Fibroblast of skin of right quadriceps (primary cell): Measurements from ENCODE around the gene TLE3.
A peak's percentile ranks its signal among the peaks of the same experiment; 100 is the strongest.
"Not testable (repeated sequence)": the region's sequence is repeated elsewhere in the genome, so short reads cannot be mapped to it uniquely, and the experiment has no call there.

ENCODE experiments used
- DNase-seq: peaks from one replicate; pipeline ENCODE4 v3.0.0-alpha.2; 2013

Gene TLE3

DNA sequence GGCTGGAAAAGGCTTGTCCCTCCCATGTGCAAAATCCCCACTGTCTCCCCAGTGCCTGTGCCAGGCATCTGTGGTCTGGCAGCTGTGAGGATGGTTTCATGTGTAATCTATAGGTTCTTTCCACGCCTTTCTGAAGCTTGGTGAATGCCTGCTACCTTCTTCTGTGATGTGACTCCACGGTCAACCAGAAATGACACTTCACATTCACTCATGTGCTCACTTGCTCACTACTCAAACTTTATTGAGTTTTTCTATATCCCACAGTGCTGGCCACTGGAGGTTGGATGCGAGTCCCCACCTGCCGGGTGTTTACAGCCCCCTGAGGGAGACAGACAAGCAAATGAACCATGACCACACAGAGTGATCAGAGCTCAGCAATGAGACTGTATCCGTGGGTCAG, 27.9 kb upstream of the TLE3 start:
- no peak for DNase-seq

DNA sequence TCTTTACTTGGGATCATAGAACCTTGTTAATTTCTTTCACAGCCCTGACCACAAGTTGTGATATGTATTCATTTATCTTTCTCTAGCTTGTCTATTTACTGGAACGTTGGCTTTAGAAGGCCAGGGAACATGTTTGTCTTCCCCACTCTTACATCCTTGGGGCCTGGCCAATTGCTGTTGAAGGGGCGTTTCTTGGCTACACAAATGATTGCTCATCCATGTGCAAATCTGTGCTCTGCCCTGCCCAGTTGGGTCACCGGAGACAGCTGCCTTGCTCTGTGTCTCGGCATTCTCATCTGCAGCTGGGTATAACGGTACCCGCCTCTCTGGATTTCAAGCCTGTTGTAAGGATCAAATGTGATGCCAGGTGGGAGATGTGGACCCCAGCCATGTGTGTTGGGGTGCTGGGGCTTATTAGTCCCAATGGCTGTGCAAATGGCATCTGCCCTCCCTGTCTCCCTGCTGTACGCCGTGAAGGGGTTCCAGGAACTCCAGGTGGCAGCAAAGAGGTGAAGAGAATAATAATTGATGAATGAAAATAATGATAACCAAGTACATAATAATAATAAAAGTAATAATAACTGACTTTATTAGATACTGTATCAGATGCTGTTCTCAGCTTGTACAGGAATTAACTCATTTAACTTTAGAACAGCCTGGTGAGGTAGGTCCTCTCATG, 24.0 kb upstream of the TLE3 start:
- DNase-seq: peak; percentile 84

DNA sequence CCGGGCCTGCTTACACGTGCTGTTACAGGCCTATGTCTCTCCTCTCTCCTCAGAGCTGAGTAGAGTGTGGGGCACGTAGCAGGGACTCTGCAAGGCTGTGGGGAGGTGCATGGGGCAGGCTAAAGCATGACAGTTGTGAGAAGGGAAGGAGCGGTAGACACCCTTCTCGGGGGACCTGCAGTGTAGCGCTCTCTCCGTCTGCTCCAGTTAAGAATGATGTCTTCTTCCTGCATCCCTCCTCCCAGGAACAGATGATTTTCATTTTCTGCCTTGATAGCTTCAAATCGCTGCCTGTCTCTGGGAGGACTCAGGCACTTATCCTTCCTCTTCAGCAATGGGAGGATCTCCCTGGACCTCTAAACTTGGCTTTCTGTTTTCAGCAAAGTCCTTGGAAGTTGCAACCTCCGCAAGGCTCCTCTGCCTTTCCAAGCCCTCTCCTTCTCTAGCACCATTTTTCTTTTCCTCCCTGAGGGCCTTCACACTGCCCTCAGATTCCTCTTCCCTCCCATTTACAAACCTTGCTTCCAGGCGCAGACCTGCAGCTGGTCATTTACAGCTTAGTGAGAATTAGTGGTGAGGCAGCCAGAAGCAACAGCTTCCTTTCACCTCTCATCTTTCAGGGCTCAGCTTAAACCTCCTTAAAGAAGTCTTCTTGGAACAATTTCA, 23.4 kb upstream of the TLE3 start:
- DNase-seq: peak; percentile 7

DNA sequence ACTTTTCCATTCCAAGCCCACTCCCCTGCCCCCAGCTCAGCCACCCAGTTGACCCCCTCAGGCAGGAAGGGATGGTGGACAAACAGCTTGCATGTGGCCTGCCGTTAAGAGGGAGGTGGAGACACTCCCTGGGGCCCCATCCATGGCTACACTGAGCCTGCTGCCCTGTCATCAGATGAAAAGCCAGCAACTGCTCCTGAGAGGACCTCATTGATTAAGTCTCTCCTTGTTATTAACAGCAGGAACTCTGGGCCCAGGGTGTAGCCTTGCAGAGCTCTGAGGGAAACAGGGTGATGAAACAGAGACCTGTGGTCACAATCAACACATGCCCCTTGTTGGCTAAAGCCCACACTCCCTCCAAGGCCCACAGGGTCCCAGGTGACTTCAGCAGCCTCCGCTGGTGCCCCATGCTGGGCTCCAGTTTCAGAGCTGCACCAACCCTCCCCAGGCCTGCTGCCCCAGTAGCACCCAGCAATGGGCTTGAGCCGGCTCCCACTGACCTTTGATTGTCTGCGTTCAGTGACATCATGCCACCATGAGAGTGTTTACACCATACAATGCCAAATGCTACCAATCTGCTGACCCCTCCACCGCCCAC, 22.3 kb upstream of the TLE3 start:
- DNase-seq: no peak

DNA sequence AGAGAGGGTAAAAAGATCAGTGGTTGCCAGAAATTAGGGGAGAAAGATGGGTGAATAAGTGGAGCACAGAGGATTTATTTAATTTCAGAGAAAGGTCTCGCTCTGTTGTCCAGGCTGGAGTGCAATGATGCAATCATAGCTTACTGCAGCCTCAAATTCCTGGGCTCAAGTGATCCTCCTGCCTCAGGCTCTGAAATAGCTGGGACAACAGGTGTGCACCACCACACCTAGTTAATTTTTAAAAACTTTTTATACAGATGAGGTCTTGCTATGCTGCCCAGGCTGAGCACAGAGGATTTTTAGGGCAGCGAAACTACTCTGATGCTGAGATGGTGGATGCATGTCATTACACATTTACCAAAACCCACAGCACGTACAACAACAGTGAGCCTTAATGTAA, 20.9 kb upstream of the TLE3 start:
- DNase-seq: no peak

DNA sequence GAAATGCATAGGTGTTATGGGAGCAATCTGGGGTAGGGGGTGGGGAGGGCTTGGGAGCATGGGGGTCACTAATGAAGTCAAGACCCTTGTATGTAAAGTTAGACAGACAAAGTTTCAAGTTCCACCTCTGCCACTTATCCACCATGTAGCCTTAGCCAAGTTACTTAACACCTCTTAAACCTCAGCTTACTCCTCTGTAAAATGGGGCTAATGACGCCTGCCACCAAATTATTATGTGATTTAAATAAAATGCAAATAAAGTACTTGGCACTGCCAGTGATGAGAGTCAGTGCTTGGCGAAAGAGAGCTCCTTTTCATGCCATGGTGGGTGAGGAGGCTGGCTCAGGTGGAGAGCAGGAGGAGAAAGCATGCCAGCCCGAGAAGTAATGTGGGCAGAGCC, 18.6 kb upstream of the TLE3 start:
- DNase-seq: no peak

DNA sequence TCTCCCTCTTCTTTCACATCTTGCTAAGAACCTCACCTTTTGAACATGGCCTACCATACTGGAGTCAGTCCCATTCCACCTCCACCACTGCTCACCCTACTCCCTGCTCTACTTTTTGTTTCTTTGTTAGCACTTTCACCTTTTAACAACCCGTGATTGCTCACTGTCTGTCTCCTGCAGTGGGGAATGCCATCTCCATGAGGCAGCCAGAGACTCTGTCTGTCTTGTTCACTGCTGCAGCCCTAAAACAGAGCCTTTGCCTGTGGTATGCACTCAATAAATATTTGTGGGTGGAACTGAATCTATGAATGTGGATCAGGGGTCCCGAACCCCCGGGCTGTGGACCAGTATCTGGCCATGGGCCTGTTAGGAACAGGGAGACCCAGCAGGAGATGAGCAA, 16.5 kb upstream of the TLE3 start:
- DNase-seq: peak; percentile 40

DNA sequence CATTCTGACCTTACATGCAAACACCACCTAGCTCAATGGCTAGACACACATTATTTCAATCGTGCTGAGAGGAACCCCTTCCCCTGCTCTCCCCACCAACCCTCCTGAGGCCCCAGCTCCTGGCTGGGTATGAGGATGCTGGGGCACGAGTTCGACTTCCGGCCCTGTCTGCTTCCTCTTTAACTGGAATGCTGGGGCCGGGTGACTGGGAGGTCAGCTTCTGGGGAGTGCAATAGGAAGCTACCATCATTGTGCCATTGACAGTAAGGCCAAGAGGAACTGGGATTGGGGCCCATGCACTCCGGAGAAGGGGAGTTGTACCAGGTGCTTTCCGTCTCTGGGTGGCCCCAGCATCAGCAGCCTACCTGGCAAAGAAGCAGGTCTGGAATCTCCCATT, 15.6 kb upstream of the TLE3 start:
- no peak for DNase-seq

DNA sequence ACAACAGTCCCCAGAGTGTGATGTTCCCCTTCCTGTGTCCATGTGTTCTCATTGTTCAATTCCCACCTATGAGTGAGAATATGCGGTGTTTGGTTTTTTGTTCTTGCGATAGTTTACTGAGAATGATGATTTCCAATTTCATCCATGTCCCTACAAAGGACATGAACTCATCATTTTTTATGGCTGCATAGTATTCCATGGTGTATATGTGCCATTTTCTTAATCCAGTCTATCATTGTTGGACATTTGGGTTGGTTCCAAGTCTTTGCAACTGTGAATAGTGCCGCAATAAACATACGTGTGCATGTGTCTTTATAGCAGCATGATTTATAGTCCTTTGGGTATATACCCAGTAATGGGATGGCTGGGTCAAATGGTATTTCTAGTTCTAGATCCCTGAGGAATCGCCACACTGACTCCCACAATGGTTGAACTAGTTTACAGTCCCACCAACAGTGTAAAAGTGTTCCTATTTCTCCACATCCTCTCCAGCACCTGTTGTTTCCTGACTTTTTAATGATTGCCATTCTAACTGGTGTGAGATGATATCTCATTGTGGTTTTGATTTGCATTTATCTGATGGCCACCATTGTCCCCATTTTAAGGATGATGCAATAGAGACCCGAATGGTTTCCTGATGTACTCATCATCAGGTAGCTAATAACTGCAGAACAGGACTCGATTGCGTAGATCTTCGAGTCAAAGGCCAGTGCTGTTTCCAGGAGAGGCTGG, 15.0 kb upstream of the TLE3 start:
- not testable (repeated sequence) for DNase-seq

DNA sequence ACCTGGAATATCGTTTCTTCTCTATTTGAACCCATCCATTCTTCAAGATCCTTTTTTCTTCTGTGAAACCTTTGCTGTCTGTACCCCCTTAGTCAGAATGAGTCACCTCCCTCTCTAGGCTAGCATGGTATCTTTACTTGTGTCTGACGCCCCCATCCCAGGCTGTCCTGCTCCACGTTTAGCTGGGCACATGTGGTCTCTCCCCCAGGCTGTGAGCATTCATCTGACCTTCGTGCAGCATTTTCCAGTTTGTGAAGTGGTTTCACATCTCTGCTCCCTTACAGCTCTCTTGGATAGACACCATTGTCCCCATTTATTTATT, 14.3 kb upstream of the TLE3 start:
- DNase-seq: peak; percentile 51

DNA sequence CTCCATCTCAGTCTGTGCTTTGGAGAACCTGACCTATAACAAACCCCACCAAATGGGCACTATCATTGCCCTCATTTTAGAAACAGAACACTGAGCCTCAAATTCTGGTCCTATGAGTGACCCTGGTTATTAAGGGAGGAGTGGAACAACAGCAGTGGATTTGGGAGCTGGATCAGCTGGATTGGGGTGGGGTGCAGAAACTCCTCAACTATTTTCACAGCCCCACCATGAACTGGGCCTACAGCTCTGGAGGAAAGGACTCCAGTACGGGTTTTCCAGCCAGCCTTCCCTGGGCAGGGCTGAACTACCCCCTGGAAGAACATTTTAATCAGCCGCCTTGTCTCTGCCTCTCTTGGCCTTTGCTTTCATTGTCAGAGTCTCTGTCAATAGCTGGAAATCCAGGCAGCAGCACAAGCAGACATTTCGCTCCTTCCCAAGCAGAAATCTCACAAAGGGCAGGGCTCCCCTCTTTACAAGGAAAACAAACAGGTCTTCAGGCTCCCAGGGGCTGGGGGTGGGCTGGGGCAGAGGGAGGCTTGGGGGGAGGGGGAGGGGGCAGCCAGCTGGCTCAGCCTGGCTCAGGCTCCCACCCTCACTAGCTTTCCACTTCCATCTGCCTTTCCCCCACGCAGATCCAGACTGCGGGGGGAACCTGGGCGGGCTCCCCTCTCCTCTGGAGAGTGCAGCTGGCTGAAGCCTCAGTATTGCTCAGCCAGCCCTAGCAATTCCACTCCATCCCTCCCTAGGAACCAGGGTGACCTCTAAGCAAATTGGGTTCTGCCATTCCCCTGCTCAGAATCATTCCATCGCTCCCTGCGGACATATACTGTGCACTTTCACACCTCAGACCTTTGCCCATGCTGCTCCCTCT, 13.7 kb upstream of the TLE3 start:
- peak; percentile 89 for DNase-seq

DNA sequence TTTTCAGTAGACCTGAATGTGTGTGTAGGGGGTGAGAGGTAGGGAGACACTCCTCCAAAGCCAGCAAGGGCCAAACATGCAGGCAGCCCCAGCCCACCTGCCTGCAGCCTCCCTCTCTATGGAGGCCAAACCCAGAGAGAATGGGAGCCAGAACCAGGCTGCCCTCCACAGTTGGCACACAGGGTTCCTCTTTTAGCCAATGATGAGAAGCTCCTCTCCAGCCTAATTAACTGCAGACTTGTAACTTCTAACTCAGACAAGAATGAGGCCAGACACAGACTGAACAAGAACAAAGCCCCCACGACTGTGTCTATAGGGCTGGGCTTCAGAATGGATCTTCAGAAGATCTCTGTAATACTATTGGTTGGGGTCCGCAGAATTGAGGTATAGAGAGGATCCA, 12.3 kb upstream of the TLE3 start:
- DNase-seq: no peak

DNA sequence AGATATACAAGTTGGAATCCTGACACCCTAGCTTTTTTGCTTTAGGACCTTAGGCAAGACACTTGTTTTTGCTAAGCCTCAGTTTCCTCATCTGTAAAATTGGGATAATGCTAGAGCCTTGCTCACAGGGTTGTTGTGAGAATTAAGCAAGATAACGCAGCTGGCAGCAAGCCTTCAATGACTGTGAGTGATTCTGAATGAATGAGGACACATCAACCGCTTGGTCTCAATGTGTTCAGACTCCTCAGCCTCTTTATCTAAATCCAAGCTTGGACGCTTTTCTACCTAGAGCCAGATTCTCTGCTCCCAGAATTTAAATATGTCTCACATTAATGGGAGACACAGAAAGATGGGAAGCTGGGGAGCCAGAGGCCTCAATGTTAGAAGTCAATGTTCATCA, 11.8 kb upstream of the TLE3 start:
- DNase-seq: no peak

DNA sequence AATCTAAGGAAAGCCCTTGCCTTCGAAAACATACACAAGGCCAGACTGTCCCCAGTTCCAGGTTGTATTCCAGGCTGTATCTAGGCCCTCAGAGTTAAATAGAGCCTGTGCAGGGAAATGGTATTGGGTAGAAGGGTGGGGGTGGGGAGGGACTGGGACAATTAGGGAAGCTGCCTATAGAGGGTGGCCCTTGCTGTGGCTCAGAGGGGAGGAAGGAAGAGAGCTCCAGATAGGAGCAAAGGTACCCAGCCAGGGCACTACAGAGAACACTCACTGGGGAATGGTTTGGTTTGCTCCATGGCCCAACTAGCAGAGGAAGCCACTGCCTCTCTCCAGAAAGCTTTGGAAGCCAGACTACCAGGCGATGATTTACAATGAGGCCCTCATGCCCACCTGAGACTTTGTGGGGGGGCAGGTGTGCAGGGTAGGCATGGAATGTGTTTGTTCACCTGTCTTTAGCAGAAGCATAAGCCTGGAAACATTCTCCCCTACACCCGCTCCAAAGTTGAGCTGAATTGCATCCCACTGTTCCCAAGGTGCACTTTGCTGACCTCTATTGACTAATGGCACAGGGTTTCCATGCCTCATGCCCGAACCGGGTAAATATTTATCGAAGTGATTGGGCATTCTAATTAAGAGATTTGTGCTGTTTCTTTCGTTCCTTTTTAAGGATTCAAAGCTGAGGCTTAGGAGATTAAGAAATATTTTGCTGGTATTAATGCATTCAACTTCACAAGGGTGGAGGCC, 6.3 kb upstream of the TLE3 start:
- DNase-seq: no peak

DNA sequence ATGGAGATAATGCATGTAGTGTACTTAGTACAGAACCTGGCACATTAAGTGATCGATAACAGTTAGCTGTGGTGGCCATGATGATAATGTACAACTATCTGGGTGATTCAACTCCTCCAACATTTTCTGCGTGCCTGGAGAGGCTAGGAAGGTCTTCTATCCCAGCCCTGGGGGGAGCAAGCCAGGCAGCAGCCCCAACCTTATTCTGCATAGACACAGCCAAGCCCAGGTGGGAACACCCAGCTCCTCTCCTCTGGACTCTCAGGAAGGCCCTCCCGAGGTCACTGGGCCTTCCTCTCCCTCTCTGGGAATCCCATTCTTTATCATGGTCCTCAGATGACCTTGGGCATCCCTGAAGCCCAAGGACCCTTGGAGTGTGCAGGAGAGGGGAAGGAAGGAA, 5.1 kb upstream of the TLE3 start:
- no peak for DNase-seq

DNA sequence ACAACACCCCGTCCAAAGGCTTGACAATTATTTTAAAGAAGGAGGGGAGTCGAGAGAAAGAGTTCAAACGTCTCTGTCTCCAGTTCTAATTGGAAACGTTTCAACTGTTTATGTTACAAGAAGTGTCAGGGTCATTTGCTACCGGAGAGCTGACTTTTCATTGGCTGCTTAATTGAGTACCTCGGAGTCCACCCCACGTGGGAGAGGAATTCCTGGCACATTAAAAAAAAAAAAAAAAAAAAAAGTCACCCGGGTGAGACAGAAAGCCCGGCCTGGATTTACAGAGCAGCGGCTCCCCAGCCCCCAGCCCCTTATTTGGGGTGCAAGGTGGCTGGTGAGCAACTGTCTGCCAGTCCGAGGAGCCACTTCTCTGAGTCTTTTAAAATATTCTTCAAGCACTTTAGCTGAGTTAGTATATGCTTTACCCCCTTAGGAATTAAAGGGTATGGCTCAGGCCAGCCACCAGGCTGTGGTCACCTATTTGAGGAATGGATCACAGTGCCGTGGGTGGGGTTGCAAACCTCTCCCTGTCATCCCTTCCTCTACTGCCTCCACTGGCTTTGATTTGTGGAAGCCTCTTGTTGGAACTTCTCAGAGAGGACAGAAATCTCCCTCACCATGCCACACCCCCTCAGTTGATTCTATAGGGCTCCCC, 3.9 kb upstream of the TLE3 start:
- peak; percentile 99 for DNase-seq

DNA sequence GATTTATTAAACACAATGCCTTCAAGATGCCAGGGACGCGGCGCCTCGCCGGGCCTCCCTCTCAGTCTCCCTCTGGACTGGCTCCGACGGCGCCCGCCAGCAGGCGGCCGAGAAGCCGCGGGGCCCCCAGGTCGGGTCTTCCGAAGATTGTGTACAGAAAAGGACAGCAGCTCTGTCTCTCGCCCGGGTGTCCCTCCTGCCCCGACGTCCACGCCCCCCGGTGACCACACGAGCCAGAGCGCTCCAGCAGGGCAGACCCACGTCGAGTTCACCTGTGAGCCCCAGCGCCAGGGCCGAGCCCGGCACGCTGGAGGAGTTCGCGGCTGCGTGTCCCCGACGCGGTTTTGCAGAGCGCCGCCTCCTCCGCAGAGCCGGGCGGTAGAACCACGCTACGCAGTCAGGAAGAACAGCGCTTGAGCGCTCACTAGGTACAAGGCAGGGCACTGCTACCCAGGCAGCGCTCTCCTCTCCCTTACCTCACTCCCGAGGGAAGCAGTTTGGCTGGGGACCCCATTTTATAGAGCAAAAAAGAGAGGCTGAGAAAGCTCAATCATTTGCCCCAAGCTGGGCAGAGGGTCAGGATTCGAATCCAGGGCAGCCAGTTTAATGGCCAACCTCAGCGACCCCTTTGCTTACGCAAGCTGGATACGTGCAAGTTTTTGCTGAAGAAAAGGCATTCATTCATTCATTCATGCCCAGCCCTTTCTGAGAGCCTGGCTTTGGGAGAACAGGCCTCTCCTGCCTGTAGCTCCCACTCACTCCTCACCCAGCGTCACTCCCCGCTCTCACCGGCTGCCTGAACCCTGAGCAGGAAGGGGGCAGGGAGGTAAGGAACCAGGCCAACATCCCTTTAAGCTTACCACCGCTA, 3.0 kb upstream of the TLE3 start:
- peak; percentile 83 for DNase-seq

DNA sequence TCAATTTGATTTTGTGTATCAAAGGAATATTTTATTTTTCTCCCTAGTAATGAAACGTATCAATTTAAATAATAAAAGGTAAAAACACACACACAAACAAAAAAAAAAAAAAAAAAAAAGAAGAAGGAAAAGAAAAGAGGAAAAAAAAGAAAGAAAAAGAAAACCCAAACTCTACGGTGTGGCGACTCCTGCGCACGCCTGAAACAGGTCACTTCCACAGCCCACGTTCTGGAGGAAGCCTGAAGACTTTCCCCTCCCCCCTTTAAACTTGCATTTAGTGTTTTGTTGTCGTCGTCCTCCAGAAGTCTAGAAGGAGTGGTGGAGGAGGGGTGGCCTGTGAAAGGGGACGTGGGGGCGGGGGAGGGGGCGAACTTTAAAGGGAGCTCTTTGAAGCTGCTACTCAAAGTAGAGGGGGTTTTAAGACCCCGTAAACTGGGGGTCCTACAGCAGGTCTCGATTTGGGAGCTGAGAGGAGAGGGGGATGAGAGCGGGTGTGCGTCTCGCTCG, 2.3 kb upstream of the TLE3 start:
- peak; percentile 27 for DNase-seq

DNA sequence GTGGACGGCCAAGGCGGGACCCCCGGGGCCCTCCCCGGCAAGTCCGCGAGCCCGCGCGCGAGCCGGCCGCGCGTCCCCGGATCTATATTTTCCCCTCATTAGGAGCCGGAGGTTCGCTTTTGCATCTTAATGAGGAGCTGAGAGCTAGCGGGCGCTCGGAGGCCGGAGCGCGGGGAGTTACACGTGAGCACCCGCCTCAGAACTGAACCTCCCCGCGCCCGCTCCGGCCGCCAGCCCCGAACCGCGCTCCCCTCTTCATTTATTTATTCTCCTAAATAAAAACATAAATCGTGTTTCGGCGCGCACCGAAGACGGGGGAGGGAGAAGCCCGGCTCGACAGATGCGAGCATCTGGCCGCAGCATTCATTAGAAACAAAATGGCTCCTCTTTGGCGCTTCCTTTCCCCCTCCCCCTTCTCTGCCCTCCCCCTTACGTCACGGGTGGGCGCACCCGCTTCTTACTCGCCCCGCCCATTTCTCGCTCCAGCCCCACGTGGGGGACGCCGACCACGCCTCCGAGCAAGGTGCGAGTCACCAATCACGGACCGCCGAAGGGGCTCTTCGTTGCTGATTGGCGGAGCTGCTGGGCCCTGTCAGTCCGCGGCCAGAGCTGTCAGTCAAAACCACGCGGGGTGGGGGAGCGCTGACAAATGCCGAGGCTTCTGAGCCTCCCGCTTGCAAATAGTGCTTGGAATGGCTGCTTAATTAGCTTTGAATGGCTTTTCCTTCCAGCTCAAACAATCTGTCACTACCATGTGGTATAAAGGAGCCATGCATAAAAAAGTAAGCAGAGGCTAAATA, 1.6 kb upstream of the TLE3 start:
- DNase-seq: peak; percentile 99
